Lung (tissue), 12 donors: Measurements from ENCODE around the gene LRP2. TPM values are rescaled to one million over a fixed set of nuclear protein-coding genes. Genes with fewer than 3 reads are reported as not detected.

ENCODE experiments used
- ATAC-seq: fragments of 200-7000 bp; cut with Tn5 transposase; one replicate; pipeline ENCODE4 v1.9.1; 2020; ENCODE audit warnings: moderate number of reproducible peaks; ENCODE audit not compliant: insufficient read depth, low FRiP score
- DNase-seq, 3 donors: peaks; one replicate each; pipeline ENCODE4 v3.0.0-alpha.2; 2013 to 2017
- H3K27ac ChIP-seq, 2 donors: one replicate each; pipeline ENCODE4 v1.5.1; 2013; ENCODE audit warnings: mild to moderate bottlenecking in 2 of 2, moderate library complexity in 2 of 2, control low read depth in 1 of 2, inconsistent platforms in 1 of 2, low read depth in 1 of 2, low read length in 1 of 2
- H3K27me3 ChIP-seq, 3 donors: one replicate each; pipeline ENCODE4 v1.5.1; 2013; ENCODE audit warnings: low read length in 2 of 3; ENCODE audit not compliant: control insufficient read depth in 3 of 3, insufficient read depth in 3 of 3
- H3K36me3 ChIP-seq, 4 donors: one replicate each; pipeline ENCODE4 v1.5.1; 2013; ENCODE audit warnings: low read length in 4 of 4, mild to moderate bottlenecking in 1 of 4, moderate library complexity in 1 of 4; ENCODE audit not compliant: control insufficient read depth in 4 of 4, insufficient read depth in 4 of 4
- H3K4me1 ChIP-seq, 5 donors: one replicate each; pipeline ENCODE4 v1.5.1; 2013; ENCODE audit warnings: low read length in 5 of 5, mild to moderate bottlenecking in 2 of 5, moderate library complexity in 1 of 5; ENCODE audit not compliant: control insufficient read depth in 5 of 5, insufficient read depth in 5 of 5
- H3K4me3 ChIP-seq: one replicate; pipeline ENCODE4 v1.5.1; 2013; ENCODE audit warnings: mild to moderate bottlenecking, control low read depth, moderate library complexity
- H3K9ac ChIP-seq, 2 donors: one replicate each; pipeline ENCODE4 v1.5.1; 2013; ENCODE audit warnings: low read length in 2 of 2, control low read depth in 1 of 2; ENCODE audit not compliant: insufficient read depth in 1 of 2
- H3K9me3 ChIP-seq, 4 donors: one replicate each; pipeline ENCODE4 v1.5.1; 2013; ENCODE audit warnings: low read length in 3 of 4, mild to moderate bottlenecking in 1 of 4, moderate library complexity in 1 of 4; ENCODE audit not compliant: control insufficient read depth in 4 of 4, insufficient read depth in 3 of 4
- CTCF ChIP-seq: IDR thresholded peaks from 2 replicates; pipeline ENCODE4 v1.5.1; 2012; ENCODE audit warnings: mild to moderate bottlenecking; ENCODE audit errors: control extremely low read depth, extremely low read depth
- WGBS, 2 donors: extraction: QIAGEN DNeasy Blood & Tissue Kit; methylation state at CpG; one replicate each; pipeline ENCODE4 v1.1.7; 2013; 5-methylcytosine and 5-hydroxymethylcytosine counted together
- polyA plus RNA-seq, 2 donors: library from polyadenylated mRNA; stranded (reverse); fragments of 200-250 nt; gene quantifications; one replicate each; pipeline ENCODE4 v1.2.1, GENCODE V29; 2013
- total RNA-seq, 2 donors: library from RNA; depleted of rRNA in 1 of 2; stranded (reverse); fragments of >200 nt in 1 of 2; gene quantifications; one replicate each; pipeline ENCODE4 v1.2.1, GENCODE V29; 2014 to 2021
- donor health status: control.
- donor health status: control.
- donor health status: Bipolar disorder and iron deficiency.
- donor health status: healthy.
- donor health status: DM: yes; HTN: yes; CAD: no.

LRP2 gene
- total and polyA plus RNA-seq, 4 donors, result 2.4 to 39.5 (median 15.8) TPM

- WGBS, 2 donors, result 59 to 83% methylated on average over 7 of the region's 7 CpGs
- no peaks in the 10 kb centered on the region for H3K27me3 ChIP-seq
- H3K9me3 ChIP-seq, result no peaks in the 10 kb centered on the region
- no peak for TF ChIP-seq CTCF
- H3K27ac ChIP-seq, result no peak overlapping the region
- H3K9ac ChIP-seq, result no peak overlapping the region
- no peaks in the 10 kb centered on the region for H3K4me1 ChIP-seq
- no peak overlapping the region for H3K4me3 ChIP-seq
- no peaks in the 10 kb centered on the region for H3K36me3 ChIP-seq
- DNase-seq (no peak), ATAC-seq (no peak)
Observed at GRCh38 chr2:169345486-169346437, 16.6 kb downstream of the LRP2 start.

GRCh38 chr2:169344736-169345485 lies 17.4 kb downstream of the LRP2 start:
- Histone ChIP-seq H3K27ac (no peak overlapping the region), H3K4me3 (no peak overlapping the region), H3K9me3 (no peaks in the 10 kb centered on the region), H3K9ac (no peak overlapping the region), H3K4me1 (no peaks in the 10 kb centered on the region), H3K27me3 (no peaks in the 10 kb centered on the region), H3K36me3 (no peaks in the 10 kb centered on the region)
- 52 to 73% methylated on average over 5 of the region's 5 CpGs for WGBS, 2 donors
- no peak for DNase-seq
- no peak for TF ChIP-seq CTCF
- ATAC-seq, result no peak

- Histone ChIP-seq H3K4me3 (no peak overlapping the region), H3K4me1 (no peaks in the 10 kb centered on the region), H3K9me3 (no peaks in the 10 kb centered on the region), H3K27me3 (no peaks in the 10 kb centered on the region), H3K36me3 (no peaks in the 10 kb centered on the region), H3K9ac (no peak overlapping the region), H3K27ac (no peak overlapping the region)
- ATAC-seq, result no peak
- TF ChIP-seq CTCF, result no peak
- DNase-seq, result no peak
Observed at GRCh38 chr2:169343202-169343601, 19.1 kb downstream of the LRP2 start.
